OCI-LY7 (cell line): ENCODE data around the gene PYCARD. TPM values are rescaled to one million over a fixed set of nuclear protein-coding genes. Genes with fewer than 3 reads are reported as not detected.

Experiments
- BruUV-seq: library from RNA; stranded (reverse); fragments of 400-500 nt; replicated peaks from 2 replicates; lab custom pipeline; 2021; lab: Mats Ljungman, UMichigan
- CTCF ChIA-PET: fragments of 300-600 bp; sonication (Branson Sonifier 250); formaldehyde crosslinking; loops from one replicate; lab custom pipeline; 2022; ENCODE audit warnings: antibody characterized with exemption; ENCODE audit not compliant: unreplicated experiment; lab: Charles Lee
- POLR2A ChIA-PET: fragments of 300-600 bp; sonication (Branson Sonifier 250); formaldehyde crosslinking; loops from one replicate; lab custom pipeline; 2022; ENCODE audit warnings: antibody characterized with exemption; lab: Charles Lee
- DNase-seq: peaks from one replicate; pipeline ENCODE4 v3.0.0-alpha.2; 2015; ENCODE audit warnings: low spot score
- H2AFZ ChIP-seq: fragments of 200-600 bp; sonication (generic), shearing (Covaris generic); 2 replicates; pipeline ENCODE4 v1.6.1; 2014; ENCODE audit warnings: mild to moderate bottlenecking, antibody characterized with exemption, low read length, moderate library complexity
- H3K27ac ChIP-seq: fragments of 200-600 bp; sonication (generic); 2 replicates; pipeline ENCODE4 v1.5.1; 2014; ENCODE audit warnings: mixed run types, low read depth, mild to moderate bottlenecking, moderate library complexity, low read length, inconsistent platforms; ENCODE audit not compliant: poor library complexity, severe bottlenecking
- H3K36me3 ChIP-seq: fragments of 200-600 bp; sonication (generic); 2 replicates; pipeline ENCODE4 v1.6.1; 2014; ENCODE audit warnings: mild to moderate bottlenecking, antibody characterized with exemption, low read length, moderate library complexity, mixed read lengths; ENCODE audit not compliant: insufficient read depth
- H3K4me1 ChIP-seq: fragments of 200-600 bp; sonication (generic); 2 replicates; pipeline ENCODE4 v1.5.1; 2014; ENCODE audit warnings: mild to moderate bottlenecking, low read length; ENCODE audit not compliant: insufficient read depth, poor library complexity, severe bottlenecking
- H3K4me2 ChIP-seq: fragments of 200-600 bp; sonication (generic); 2 replicates; pipeline ENCODE4 v1.6.1; 2014; ENCODE audit warnings: mild to moderate bottlenecking, low read length
- H3K4me3 ChIP-seq: fragments of 200-600 bp; sonication (generic); 2 replicates; pipeline ENCODE4 v1.5.1; 2014; ENCODE audit warnings: mild to moderate bottlenecking, low read depth, low read length; ENCODE audit not compliant: poor library complexity, severe bottlenecking
- H3K79me2 ChIP-seq: fragments of 200-600 bp; sonication (generic); 2 replicates; pipeline ENCODE4 v1.6.1; 2016; ENCODE audit warnings: low read depth, mild to moderate bottlenecking, low read length, moderate library complexity, mixed read lengths; ENCODE audit not compliant: insufficient read depth
- H3K9me2 ChIP-seq: fragments of 200-600 bp; sonication (generic); 2 replicates; pipeline ENCODE4 v1.6.1; 2016; ENCODE audit warnings: mild to moderate bottlenecking, low read length, mixed read lengths; ENCODE audit not compliant: insufficient read depth
- H3K9me3 ChIP-seq: fragments of 200-600 bp; sonication (generic); 2 replicates; pipeline ENCODE4 v1.6.1; 2014; ENCODE audit warnings: mild to moderate bottlenecking, mixed run types, low read length, mixed read lengths
- H4K20me1 ChIP-seq: fragments of 200-600 bp; sonication (generic); 2 replicates; pipeline ENCODE4 v1.6.1; 2014; ENCODE audit warnings: mild to moderate bottlenecking, antibody characterized with exemption, low read length, moderate library complexity, mixed read lengths; ENCODE audit not compliant: insufficient read depth
- CTCF ChIP-seq: fragments of 200-600 bp; sonication (generic); conservative IDR thresholded peaks from 2 replicates; pipeline ENCODE4 v1.5.1; 2014; ENCODE audit warnings: mild to moderate bottlenecking, antibody characterized with exemption, low read length, moderate library complexity, mixed read lengths
- EZH2phosphoT487 ChIP-seq: fragments of 200-600 bp; sonication (generic); IDR thresholded peaks from 2 replicates; pipeline ENCODE4 v1.6.1; 2018; ENCODE audit warnings: low read depth, borderline replicate concordance, mild to moderate bottlenecking, mixed run types, antibody characterized with exemption, low read length, moderate library complexity, mixed read lengths
- intact Hi-C: fragments of 100-400 bp; cut with micrococcal nuclease; formaldehyde crosslinking; loops from one replicate; pipeline ENCODE4 v1.10.0; 2022; ENCODE audit not compliant: unreplicated experiment
- total RNA-seq, 2 experiments: library from RNA; depleted of rRNA in 1 of 2; stranded (reverse); fragments of >200 nt in 1 of 2; shearing (Covaris generic) in 1 of 2; gene quantifications; 2 replicates each; pipeline ENCODE4 v1.2.3, GENCODE V29; 2014 to 2022

PYCARD gene
- total RNA-seq, 2 experiments from 2014 or later, result 5.5 to 14.8 TPM

GRCh38 chr16:31228206-31228605 is 25.6 kb upstream of the PYCARD start:
- Histone ChIP-seq H3K79me2 (no peaks in the 10 kb centered on the region), H3K4me3 (no peak overlapping the region), H2AFZ (no peak overlapping the region), H4K20me1 (no peaks in the 10 kb centered on the region), H3K4me2 (no peak overlapping the region), H3K9me2 (no peaks in the 10 kb centered on the region), H3K36me3 (no peaks in the 10 kb centered on the region), H3K9me3 (no peaks in the 10 kb centered on the region), H3K27ac (no peak overlapping the region), H3K4me1 (no peaks in the 10 kb centered on the region)
- no peak for DNase-seq
- no TSS peak for BruUV-seq
- CTCF ChIA-PET, result no interaction called here
- intact Hi-C loops, result no loop called here
- no peak for TF ChIP-seq EZH2phosphoT487
- TF ChIP-seq CTCF, result no peak
- POLR2A ChIA-PET, result no interaction called here

GRCh38 chr16:31225193-31225592 is 22.6 kb upstream of the PYCARD start:
- POLR2A ChIA-PET, result no interaction called here
- no peaks in the 10 kb centered on the region for H3K79me2 ChIP-seq

More at GRCh38 chr16:31225193-31225592, 22.6 kb upstream of the PYCARD start:
- no peak overlapping the region for H3K4me3 ChIP-seq
- H3K9me3 ChIP-seq, result no peaks in the 10 kb centered on the region
- H3K4me1 ChIP-seq, result no peaks in the 10 kb centered on the region
- no peak for DNase-seq
- H4K20me1 ChIP-seq, result no peaks in the 10 kb centered on the region
- no peaks in the 10 kb centered on the region for H3K9me2 ChIP-seq
- CTCF ChIA-PET, result no interaction called here
- no TSS peak for BruUV-seq
- no peak for TF ChIP-seq CTCF
- H2AFZ ChIP-seq, result no peak overlapping the region
- intact Hi-C loops, result no loop called here
- no peak overlapping the region for H3K4me2 ChIP-seq
- H3K36me3 ChIP-seq, result no peaks in the 10 kb centered on the region
- H3K27ac ChIP-seq, result no peak overlapping the region
